Activated CD4-positive, alpha-beta T cell treated with anti-CD3 and anti-CD28 coated beads for 4 hours (primary cell): ENCODE data around the gene C12orf56.
"Not testable (repeated sequence)": the region's sequence is repeated elsewhere in the genome, so short reads cannot be mapped to it uniquely, and the experiment has no call there.

Experiments used
- DNase-seq, 2 donors: peaks; one replicate each; pipeline ENCODE4 v3.0.0-alpha.2; 2020

C12orf56 gene

DNA sequence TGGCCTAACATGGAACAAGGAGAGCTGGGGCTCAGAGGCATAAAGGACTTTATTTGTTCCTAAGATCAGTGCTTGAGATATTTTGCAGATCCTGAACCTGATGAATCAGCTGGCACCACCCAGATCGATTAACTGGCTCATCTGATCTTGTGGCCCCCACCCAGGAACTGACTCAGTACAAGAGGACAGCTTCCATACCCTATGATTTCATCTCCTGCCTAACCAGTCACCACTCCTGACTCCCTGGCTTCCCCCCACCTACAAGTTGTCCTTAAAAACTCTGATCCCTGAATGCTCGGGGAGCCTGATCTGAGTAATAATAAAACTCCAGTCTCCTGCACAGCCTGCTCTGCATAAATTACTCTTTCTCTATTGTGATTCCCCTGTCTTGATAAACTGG, 5.1 kb downstream of the C12orf56 start:
- DNase-seq = peak; percentile 29 to 40

DNA sequence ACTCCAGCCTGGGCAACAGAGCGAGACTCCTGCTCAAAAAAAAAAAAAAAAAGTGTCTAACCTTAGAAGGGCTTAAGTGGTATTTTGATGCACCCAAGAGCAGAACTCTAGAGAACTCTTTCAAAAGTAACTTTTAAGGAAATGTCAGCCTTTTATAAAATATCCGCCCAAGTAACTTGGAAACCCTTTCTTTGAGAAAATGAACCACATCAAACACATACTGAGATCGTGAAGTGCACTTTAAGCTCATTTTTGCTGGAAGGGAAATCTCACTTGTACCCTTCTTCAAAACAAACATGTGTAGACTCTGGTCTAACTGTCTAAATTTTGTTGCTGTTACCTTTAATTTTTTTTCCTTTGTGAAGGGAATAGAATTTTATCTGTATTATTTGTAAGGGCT, 5.5 kb downstream of the C12orf56 start:
- no peak for DNase-seq

GRCh38 chr12:64383675-64384074, 6.9 kb downstream of the C12orf56 start:
- no peak for DNase-seq

GRCh38 chr12:64362721-64363305, 27.7 kb downstream of the C12orf56 start:
- no peak for DNase-seq

GRCh38 chr12:64361173-64361572, 29.4 kb downstream of the C12orf56 start:
- not testable (repeated sequence) for DNase-seq

DNA sequence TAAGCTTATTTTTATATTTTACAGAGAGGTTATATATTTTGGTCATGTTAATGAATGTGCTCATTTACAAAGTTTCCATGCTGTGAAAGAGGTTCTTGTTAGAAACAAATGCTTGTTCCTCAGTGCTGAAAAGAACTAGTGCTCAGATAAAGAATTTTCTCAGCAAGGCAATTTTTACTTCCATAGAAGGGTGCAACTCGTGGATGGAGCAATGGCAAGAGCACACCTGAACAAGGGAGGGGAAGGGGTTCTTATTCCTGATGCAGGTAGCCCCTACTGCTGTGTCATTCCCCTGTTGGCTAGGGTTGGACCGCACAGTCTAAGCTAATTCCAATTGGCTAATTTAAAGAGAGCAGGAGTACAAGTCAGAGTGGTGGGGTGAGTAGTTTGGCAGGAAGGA, 34.3 kb downstream of the C12orf56 start:
- not testable (repeated sequence) for DNase-seq

DNA sequence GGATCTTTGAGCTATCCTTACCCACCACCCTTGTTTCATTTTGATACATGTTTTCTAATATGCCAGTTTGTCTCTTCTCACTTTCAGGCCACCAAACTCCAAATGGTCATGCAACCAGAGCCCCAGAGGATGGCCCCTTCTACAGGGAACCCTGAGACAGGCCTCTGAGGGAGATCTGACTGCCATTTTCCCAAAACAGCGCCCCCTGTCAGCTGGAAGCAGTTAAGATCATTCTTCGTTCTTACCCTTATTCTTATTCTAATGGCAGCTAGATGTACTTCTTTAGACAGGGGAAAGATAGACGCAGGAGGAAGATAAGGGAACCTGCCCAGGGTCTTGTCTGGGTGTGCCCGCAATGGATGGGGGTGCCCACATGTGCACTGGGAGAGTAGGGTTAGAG, 38.4 kb downstream of the C12orf56 start:
- DNase-seq = no peak

DNA sequence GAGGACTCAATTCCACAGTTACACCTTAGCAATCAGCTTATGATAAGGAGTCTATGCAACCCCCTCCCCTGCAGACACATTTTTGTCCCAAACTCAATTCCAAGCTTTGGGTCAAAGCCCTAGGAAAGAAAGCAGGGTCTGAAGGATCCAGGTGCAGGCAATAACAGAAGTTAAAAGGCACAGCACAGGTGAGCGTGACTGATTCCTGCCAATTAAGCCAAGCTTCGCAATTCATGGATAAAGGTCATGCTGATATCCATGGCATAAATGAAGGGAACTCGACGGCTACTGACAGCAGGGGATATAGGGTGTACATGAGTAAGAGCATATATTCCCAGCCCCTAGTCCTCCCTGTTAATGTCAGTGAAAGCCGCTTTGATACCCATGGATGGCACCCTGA, 39.3 kb downstream of the C12orf56 start:
- DNase-seq = no peak

GRCh38 chr12:64347630-64348029, 42.9 kb downstream of the C12orf56 start:
- no peak for DNase-seq

DNA sequence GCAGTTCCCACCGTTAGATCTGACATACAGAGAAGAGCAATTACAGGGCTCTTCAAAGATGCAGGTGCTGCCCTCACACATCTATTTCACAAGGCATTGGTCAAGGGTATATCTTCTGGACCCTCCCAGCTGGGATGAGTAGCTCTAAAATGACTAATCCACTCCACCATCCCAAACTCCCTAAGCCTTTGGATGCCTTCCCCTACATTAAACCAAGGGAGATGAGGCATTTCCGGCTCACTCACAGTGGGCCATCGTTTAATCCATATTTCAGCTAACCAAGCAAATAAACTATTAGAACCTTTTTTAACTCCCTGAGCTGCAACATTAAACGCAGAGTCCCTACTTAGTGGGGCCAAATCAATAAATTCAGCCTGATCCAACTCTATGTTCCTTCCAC, 45.9 kb downstream of the C12orf56 start:
- DNase-seq = not testable (repeated sequence)

- DNase-seq = not testable (repeated sequence)
Observed at GRCh38 chr12:64340546-64340945, 50.0 kb downstream of the C12orf56 start.

GRCh38 chr12:64335886-64336466, 54.6 kb downstream of the C12orf56 start:
- DNase-seq = no peak

DNA sequence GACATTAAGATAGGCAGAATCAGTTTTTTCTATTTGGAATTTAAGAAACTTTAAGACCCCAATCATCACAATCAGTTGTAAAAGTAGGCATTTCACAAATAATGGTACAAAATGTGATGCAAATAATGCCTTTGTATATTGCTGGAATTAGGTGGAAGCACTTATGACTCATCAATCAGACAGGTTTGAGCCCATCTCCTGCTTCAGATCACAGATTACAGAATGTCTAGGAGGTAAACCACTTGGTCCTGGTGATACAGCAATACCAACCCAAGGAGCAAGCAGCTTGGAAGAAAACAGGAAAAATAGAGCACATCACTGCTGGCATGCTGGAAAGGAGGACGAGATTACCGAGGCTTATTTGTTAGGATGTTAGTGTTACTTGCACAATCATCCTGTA, 57.6 kb downstream of the C12orf56 start:
- DNase-seq = no peak

DNA sequence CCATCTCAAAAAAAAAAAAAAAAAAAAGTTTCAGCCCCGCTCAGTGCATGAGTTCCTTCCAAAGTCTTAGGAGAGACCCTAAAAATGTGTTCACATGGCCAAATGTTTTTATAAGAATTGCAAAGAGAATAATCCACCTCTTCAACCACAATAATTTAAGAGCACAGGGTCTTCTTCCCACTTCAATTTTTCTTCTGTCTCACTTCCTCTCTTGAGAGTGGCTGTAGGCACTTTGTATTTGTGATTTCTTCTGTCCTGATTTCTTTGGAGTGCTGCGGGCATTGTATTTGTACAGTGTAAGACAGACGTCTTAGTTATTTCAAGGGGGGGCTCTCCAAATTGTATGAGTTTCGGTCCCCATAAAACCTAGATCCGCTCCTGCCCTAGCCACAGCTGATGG, 58.3 kb downstream of the C12orf56 start:
- DNase-seq = no peak

GRCh38 chr12:64329031-64329710, 61.4 kb downstream of the C12orf56 start:
- not testable (repeated sequence) for DNase-seq

- DNase-seq = no peak
Observed at GRCh38 chr12:64325055-64325454, 65.5 kb downstream of the C12orf56 start.

GRCh38 chr12:64323476-64324225, 66.9 kb downstream of the C12orf56 start:
- no peak for DNase-seq

DNA sequence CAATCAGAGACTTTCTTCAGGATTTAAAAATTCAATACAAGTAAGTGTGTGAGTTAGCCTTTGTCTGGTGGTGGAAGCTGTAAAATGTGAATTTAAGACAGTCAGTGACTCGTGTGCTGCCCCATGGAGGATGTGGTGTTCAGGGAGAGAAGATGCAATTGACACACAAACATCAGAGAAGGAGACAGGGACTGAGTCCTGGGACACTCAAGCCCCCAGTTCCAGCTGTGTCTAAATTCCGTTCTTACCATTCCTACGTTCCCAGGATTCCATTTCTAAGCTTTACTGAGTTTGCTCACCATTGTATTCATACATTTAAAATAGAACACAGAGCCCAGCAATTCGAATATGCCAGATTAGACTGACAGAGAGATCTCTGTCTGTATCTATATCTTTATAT, 67.6 kb downstream of the C12orf56 start:
- no peak for DNase-seq

GRCh38 chr12:64320611-64321010, 69.9 kb downstream of the C12orf56 start:
- no peak for DNase-seq

GRCh38 chr12:64319540-64320225, 70.9 kb downstream of the C12orf56 start:
- not testable (repeated sequence) for DNase-seq

DNA sequence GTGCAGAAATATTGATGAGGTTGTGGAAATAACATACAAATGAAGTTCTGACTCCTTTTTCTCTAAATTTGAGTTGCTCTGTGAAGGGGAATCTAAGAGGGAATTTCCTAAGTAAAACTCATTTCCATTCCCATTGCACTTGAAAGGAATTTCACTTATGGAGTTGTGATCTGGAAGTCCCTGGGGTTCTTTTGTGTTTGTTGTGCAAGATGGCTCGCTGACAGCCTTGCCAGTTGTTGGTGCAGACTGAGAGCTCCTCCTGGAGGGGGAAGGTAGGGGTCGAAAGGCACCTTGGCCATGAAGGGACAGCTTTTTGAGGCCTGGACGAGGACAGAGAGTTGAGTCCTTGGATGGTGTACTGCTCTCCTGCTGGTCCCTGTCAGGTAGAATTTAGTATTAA, 72.0 kb downstream of the C12orf56 start:
- no peak for DNase-seq

DNA sequence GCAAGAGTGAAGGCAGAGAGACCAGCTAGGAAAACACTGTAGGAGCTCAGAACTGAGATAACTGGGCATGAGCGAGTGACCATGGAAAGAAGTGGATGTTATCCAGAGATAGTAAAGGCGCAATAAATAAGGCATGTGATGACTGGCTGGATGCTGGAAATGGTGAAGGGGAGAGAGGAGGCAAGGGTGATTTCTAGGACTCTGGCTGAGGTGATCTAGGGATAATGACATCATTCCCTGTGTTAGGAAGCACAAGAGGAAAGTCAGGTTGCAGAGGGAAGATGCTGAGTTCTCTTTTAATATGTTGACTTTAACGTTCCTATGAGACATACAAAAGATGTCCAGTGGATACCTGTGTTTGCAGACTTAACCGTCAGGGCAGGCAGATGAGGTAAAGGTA, 78.7 kb downstream of the C12orf56 start:
- DNase-seq = no peak

GRCh38 chr12:64304571-64304970, 86.0 kb downstream of the C12orf56 start:
- no peak for DNase-seq
